ENCODE results near the gene KRTAP12-2.

Gene KRTAP12-2

GRCh38 chr21:44684077-44684476 lies 17.4 kb upstream of the KRTAP12-2 start:
- peak; percentile 27 for DNase-seq

GRCh38 chr21:44682580-44683151 lies 15.9 kb upstream of the KRTAP12-2 start:
- peak; percentile 22 for DNase-seq

GRCh38 chr21:44681861-44682579 lies 15.3 kb upstream of the KRTAP12-2 start, which contains the start of gene KRTAP12-1:
Gene KRTAP12-1, minus strand, starts transcription at chr21:44682163. Its CDS starts 40 bp downstream, at chr21:44682123.
- peak; percentile 43 for DNase-seq

- DNase-seq, result peak; percentile 43
Observed at GRCh38 chr21:44681152-44681551, 14.4 kb upstream of the KRTAP12-2 start.

GRCh38 chr21:44677881-44678280 lies 11.2 kb upstream of the KRTAP12-2 start:
- peak; percentile 13 for DNase-seq

GRCh38 chr21:44671911-44672310 lies 5.2 kb upstream of the KRTAP12-2 start:
- DNase-seq, result no peak

GRCh38 chr21:44670642-44671432 lies 4.1 kb upstream of the KRTAP12-2 start:
- DNase-seq, result peak; percentile 38

GRCh38 chr21:44667612-44668011 lies 885 bp upstream of the KRTAP12-2 start:
- no peak for DNase-seq

- DNase-seq, result peak; percentile 44
Observed at GRCh38 chr21:44664691-44665090, 2.0 kb downstream of the KRTAP12-2 start.

- DNase-seq, result peak; percentile 19
Observed at GRCh38 chr21:44661567-44661966, 5.2 kb downstream of the KRTAP12-2 start.

- DNase-seq, result peak; percentile 61
Observed at GRCh38 chr21:44658913-44659595, 7.7 kb downstream of the KRTAP12-2 start.

- DNase-seq, result no peak
Observed at GRCh38 chr21:44658541-44658910, 8.2 kb downstream of the KRTAP12-2 start.

- peak; percentile 74 for DNase-seq
Observed at GRCh38 chr21:44657635-44658540, 8.8 kb downstream of the KRTAP12-2 start, which contains the start of gene KRTAP12-3. Gene KRTAP12-3, plus strand, starts transcription at chr21:44657932. Its CDS starts 48 bp downstream, at chr21:44657980.

- peak; percentile 47 for DNase-seq
Observed at GRCh38 chr21:44656868-44657267, 9.9 kb downstream of the KRTAP12-2 start.

GRCh38 chr21:44654576-44655175 lies 12.1 kb downstream of the KRTAP12-2 start, which contains the start of gene KRTAP12-4:
Gene KRTAP12-4, minus strand, starts transcription at chr21:44654659. Its CDS starts 45 bp downstream, at chr21:44654614.
- no peak for DNase-seq

GRCh38 chr21:44653656-44654575 lies 12.8 kb downstream of the KRTAP12-2 start:
- DNase-seq, result peak; percentile 75

GRCh38 chr21:44653123-44653522 lies 13.6 kb downstream of the KRTAP12-2 start:
- peak; percentile 48 for DNase-seq

GRCh38 chr21:44650973-44651675 lies 15.6 kb downstream of the KRTAP12-2 start:
- no peak for DNase-seq

- no peak for DNase-seq
Observed at GRCh38 chr21:44650265-44650972, 16.3 kb downstream of the KRTAP12-2 start.

Data from activated effector memory CD4-positive, alpha-beta T cell treated with anti-CD3 and anti-CD28 coated beads, Interleukin-2, amount 50 U/mL, for 16 hours (primary cell).